ENCODE data around the gene TUBB6. TPM values are rescaled to one million over a fixed set of nuclear protein-coding genes. Genes with fewer than 3 reads are reported as not detected.
A peak's percentile ranks its signal among the peaks of the same experiment; 100 is the strongest.

TUBB6 gene
- total RNA-seq, 1 experiment from 2014 or later = 197 TPM

- Histone ChIP-seq H3K27ac (ENCODE audit: low read depth, low read length, poor library complexity, severe bottlenecking) (no peak overlapping the region), H3K9me3 (ENCODE audit: low read depth, low read length, poor library complexity, severe bottlenecking) (no peaks in the 10 kb centered on the region), H3K4me1 (ENCODE audit: insufficient read depth, low read length, poor library complexity, severe bottlenecking) (peaks cover under 1% of the 10 kb centered on the region), H3K4me3 (ENCODE audit: low read depth, low read length, poor library complexity, severe bottlenecking) (no peak overlapping the region), H3K27me3 (replicated peaks; ENCODE audit: insufficient read depth, low read depth, low read length, poor library complexity) (no peaks in the 10 kb centered on the region), H3K36me3 (ENCODE audit: insufficient read depth, low read length, poor library complexity, severe bottlenecking) (no peaks in the 10 kb centered on the region)
- ChIA-PET POLR2A (ENCODE audit: low non-redundant PET) (no interaction called here), CTCF (interaction anchor here (1.6 kb wide), 1 partner anchor 11 kb away, joined by 5 read pairs; no protein-coding TSS in a partner anchor)
- DNase-seq (ENCODE audit: low spot score) = peak; percentile 46
- intact Hi-C loops (cut with micrococcal nuclease; ENCODE audit: unreplicated experiment) = no loop called here
- peak; percentile 54 for TF ChIP-seq CTCF (conservative IDR thresholded peaks at IDR 0.05; ENCODE audit: low read depth, low read length)
- no peak for TF ChIP-seq EZH2 (IDR thresholded peaks at IDR 0.05; ENCODE audit: borderline replicate concordance, low read depth, low read length, poor library complexity, severe bottlenecking)
- BruUV-seq (replicated peaks) = no TSS peak
Measured at GRCh38 chr18:12283256-12283655, 24.8 kb upstream of the TUBB6 start.

- Histone ChIP-seq H3K9me3 (ENCODE audit: low read depth, low read length, poor library complexity, severe bottlenecking) (no peaks in the 10 kb centered on the region), H3K36me3 (ENCODE audit: insufficient read depth, low read length, poor library complexity, severe bottlenecking) (no peaks in the 10 kb centered on the region), H3K4me1 (ENCODE audit: insufficient read depth, low read length, poor library complexity, severe bottlenecking) (peaks cover 5% of the 10 kb centered on the region), H3K4me3 (ENCODE audit: low read depth, low read length, poor library complexity, severe bottlenecking) (no peak overlapping the region), H3K27ac (ENCODE audit: low read depth, low read length, poor library complexity, severe bottlenecking) (no peak overlapping the region), H3K27me3 (replicated peaks; ENCODE audit: insufficient read depth, low read depth, low read length, poor library complexity) (no peaks in the 10 kb centered on the region)
- no peak for DNase-seq (ENCODE audit: low spot score)
- BruUV-seq (replicated peaks) = no TSS peak
- intact Hi-C loops (cut with micrococcal nuclease; ENCODE audit: unreplicated experiment) = no loop called here
- ChIA-PET CTCF (interaction anchor here (0.6 to 1.6 kb wide), 2 partner anchors 12 to 1049 kb away, joined by 5 to 6 read pairs; no protein-coding TSS in a partner anchor), POLR2A (ENCODE audit: low non-redundant PET) (no interaction called here)
- TF ChIP-seq CTCF (conservative IDR thresholded peaks at IDR 0.05; ENCODE audit: low read depth, low read length) (no peak), EZH2 (IDR thresholded peaks at IDR 0.05; ENCODE audit: borderline replicate concordance, low read depth, low read length, poor library complexity, severe bottlenecking) (no peak)
Measured at GRCh38 chr18:12283666-12284065, 24.4 kb upstream of the TUBB6 start.

- H3K27ac ChIP-seq (ENCODE audit: low read depth, low read length, poor library complexity, severe bottlenecking) = no peak overlapping the region
- H3K9me3 ChIP-seq (ENCODE audit: low read depth, low read length, poor library complexity, severe bottlenecking) = no peaks in the 10 kb centered on the region
- peak overlapping the region; percentile 49 for H3K4me3 ChIP-seq (ENCODE audit: low read depth, low read length, poor library complexity, severe bottlenecking)
- intact Hi-C loops (cut with micrococcal nuclease; ENCODE audit: unreplicated experiment) = no loop called here
- CTCF ChIA-PET = interaction anchor here (0.6 to 2.1 kb wide), 2 partner anchors 8 to 15 kb away, joined by 3 to 7 read pairs; no protein-coding TSS in a partner anchor
- no peak for DNase-seq (ENCODE audit: low spot score)
- TF ChIP-seq CTCF (conservative IDR thresholded peaks at IDR 0.05; ENCODE audit: low read depth, low read length) = no peak
- no peak for TF ChIP-seq EZH2 (IDR thresholded peaks at IDR 0.05; ENCODE audit: borderline replicate concordance, low read depth, low read length, poor library complexity, severe bottlenecking)
- H3K36me3 ChIP-seq (ENCODE audit: insufficient read depth, low read length, poor library complexity, severe bottlenecking) = no peaks in the 10 kb centered on the region
- no TSS peak for BruUV-seq (replicated peaks)
- peaks cover 10% of the 10 kb centered on the region for H3K4me1 ChIP-seq (ENCODE audit: insufficient read depth, low read length, poor library complexity, severe bottlenecking)
- POLR2A ChIA-PET (ENCODE audit: low non-redundant PET) = no interaction called here
- no peaks in the 10 kb centered on the region for H3K27me3 ChIP-seq (replicated peaks; ENCODE audit: insufficient read depth, low read depth, low read length, poor library complexity)
Measured at GRCh38 chr18:12287131-12287681, 20.8 kb upstream of the TUBB6 start.

All from A673 (cell line).